ENCODE results near the gene ALG13.
"Not testable (repeated sequence)": the region's sequence is repeated elsewhere in the genome, so short reads cannot be mapped to it uniquely, and the experiment has no call there.

The ALG13 gene

GRCh38 chrX:111759686-111760085, 78.7 kb downstream of the ALG13 start:
- DNase-seq (ENCODE audit: low spot score): no peak

DNA sequence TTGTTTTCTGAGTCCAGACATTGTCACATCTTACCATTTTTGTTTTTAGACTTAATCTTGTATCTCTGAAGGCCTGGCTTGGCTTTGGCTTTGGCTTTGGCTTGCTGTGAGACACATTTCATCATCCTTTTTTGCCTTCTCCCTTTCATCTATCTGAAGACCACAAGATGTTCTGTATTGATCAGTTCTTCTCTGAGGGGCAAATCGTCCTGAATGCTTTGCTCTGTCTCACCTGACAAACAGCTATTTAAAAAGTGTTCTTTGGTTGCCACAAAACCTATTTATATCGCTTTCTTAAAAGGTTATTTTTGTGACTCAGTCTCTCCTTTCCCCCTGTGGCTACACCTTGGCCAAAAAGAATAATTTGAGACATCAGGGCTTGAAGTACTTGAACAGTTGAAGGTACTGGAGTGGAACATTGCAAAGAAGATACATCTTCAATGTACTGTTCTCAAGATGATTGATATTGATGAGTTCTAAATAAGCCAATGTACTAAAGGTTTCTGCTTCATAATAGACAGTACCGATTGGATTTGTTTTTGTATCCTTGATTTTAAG, 80.7 kb downstream of the ALG13 start:
- no peak for DNase-seq (ENCODE audit: low spot score)

- no peak for DNase-seq (ENCODE audit: low spot score)
These were observed 97.6 kb downstream of the ALG13 start for GRCh38 chrX:111778591-111778990.

DNA sequence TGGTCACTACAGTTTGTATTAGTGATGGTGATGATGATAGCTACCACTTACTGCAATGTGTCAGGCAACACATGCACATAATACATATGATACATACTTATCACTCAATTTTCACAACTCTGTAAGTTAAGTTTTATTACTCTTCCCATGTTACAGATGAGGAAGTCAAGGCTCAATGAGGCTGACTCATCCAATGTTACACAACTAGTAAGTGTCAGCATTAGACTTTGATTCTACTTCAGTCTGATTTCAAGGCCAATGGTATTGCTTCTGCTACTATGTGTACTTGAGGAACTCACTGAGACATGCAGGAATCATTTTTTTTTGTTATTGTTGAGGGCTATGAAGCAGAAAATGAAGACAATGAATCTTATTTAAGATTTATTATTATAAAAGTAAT, 98.6 kb downstream of the ALG13 start:
- no peak for DNase-seq (ENCODE audit: low spot score)

DNA sequence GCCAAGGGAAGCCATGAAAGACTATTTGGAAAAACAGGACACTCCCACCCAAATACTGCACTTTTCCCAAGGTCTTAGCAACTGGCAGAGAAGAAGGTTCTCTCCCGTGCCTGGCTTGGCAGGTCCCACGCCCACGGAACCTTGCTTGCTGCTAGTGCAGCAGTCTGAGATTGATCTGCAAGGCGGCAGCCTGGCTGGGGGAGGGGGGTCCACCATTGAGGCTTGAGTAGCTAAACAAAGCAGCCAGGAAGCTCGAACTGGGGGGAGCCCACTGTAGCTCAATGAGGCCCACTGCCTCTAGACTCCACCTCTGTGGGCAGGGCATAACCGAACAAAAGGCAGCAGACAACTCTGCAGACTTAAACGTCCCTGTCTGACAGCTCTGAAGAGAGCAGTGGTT, 103.7 kb downstream of the ALG13 start:
- DNase-seq (ENCODE audit: low spot score): no peak

DNA sequence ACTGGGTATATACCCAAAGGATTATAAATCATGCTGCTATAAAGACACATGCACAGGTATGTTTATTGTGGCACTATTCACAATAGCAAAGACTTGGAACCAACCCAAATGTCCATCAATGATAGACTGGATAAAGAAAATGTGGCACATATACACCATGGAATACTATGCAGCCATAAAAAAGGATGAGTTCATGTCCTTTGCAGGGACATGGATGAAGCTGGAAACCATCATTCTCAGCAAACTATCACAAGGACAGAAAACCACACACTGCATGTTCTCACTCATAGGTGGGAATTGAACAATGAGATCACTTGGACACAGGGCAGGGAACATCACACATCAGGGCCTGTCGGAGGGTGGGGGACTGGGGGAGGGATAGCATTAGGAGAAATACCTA, 109.1 kb downstream of the ALG13 start:
- DNase-seq (ENCODE audit: low spot score): not testable (repeated sequence)
